ENCODE measurements around the gene LEUTX.
"Not testable (repeated sequence)": the region's sequence is repeated elsewhere in the genome, so short reads cannot be mapped to it uniquely, and the experiment has no call there.

Gene LEUTX

GRCh38 chr19:39813264-39813993 lies 34.8 kb downstream of the LEUTX start:
- Histone ChIP-seq H3K9me2 (replicated peaks; ENCODE audit: control insufficient read depth, low read length) (no peaks in the 10 kb centered on the region), H3K4me1 (ENCODE audit: control insufficient read depth, low read length) (no peaks in the 10 kb centered on the region), H3K4me2 (ENCODE audit: low read length) (no peak overlapping the region), H3K27ac (ENCODE audit: low read depth, low read length) (no peak overlapping the region), H3K79me2 (ENCODE audit: control insufficient read depth, low read length) (no peaks in the 10 kb centered on the region), H3K27me3 (ENCODE audit: control insufficient read depth, low read length) (peaks cover 3% of the 10 kb centered on the region; the same call in 1 of the 2 replicates), H3K36me3 (ENCODE audit: control insufficient read depth, low read length) (peaks cover 5% of the 10 kb centered on the region; the same call in 1 of the 2 replicates), H3F3A (ENCODE audit: control insufficient read depth, insufficient read depth) (no peaks in the 10 kb centered on the region), H3K4me3 (ENCODE audit: low read length) (no peak overlapping the region), H4K20me1 (ENCODE audit: control insufficient read depth, insufficient read depth, low read depth, low read length) (no peaks in the 10 kb centered on the region), H3K9me3 (ENCODE audit: control insufficient read depth, insufficient read depth, low read length) (no peaks in the 10 kb centered on the region)
- TF ChIP-seq CTCF (IDR thresholded peaks at IDR 0.05; ENCODE audit: low read depth, low read length, poor library complexity, severe bottlenecking) (no peak), EZH2phosphoT487 (IDR thresholded peaks at IDR 0.05; ENCODE audit: borderline replicate concordance, low read length) (no peak)

GRCh38 chr19:39814111-39814510 lies 35.5 kb downstream of the LEUTX start:
- H3K27me3 ChIP-seq (ENCODE audit: control insufficient read depth, low read length); H3F3A ChIP-seq (ENCODE audit: control insufficient read depth, insufficient read depth); H3K36me3 ChIP-seq (ENCODE audit: control insufficient read depth, low read length); H3K4me3 ChIP-seq (ENCODE audit: low read length); H4K20me1 ChIP-seq (ENCODE audit: control insufficient read depth, insufficient read depth, low read depth, low read length); H3K4me1 ChIP-seq (ENCODE audit: control insufficient read depth, low read length); H3K4me2 ChIP-seq (ENCODE audit: low read length); H3K9me3 ChIP-seq (ENCODE audit: control insufficient read depth, insufficient read depth, low read length); H3K27ac ChIP-seq (ENCODE audit: low read depth, low read length); H3K79me2 ChIP-seq (ENCODE audit: control insufficient read depth, low read length); H3K9me2 ChIP-seq (replicated peaks; ENCODE audit: control insufficient read depth, low read length): not testable (repeated sequence)

- no peaks in the 10 kb centered on the region for H3K9me3 ChIP-seq (ENCODE audit: control insufficient read depth, insufficient read depth, low read length)
- peaks cover 3% of the 10 kb centered on the region; the same call in 1 of the 2 replicates for H3K27me3 ChIP-seq (ENCODE audit: control insufficient read depth, low read length)
- H3F3A ChIP-seq (ENCODE audit: control insufficient read depth, insufficient read depth) = no peaks in the 10 kb centered on the region
- H3K36me3 ChIP-seq (ENCODE audit: control insufficient read depth, low read length) = peaks cover 5% of the 10 kb centered on the region; the same call in 1 of the 2 replicates
- H3K4me1 ChIP-seq (ENCODE audit: control insufficient read depth, low read length) = no peaks in the 10 kb centered on the region
- H4K20me1 ChIP-seq (ENCODE audit: control insufficient read depth, insufficient read depth, low read depth, low read length) = no peaks in the 10 kb centered on the region
- no peaks in the 10 kb centered on the region for H3K79me2 ChIP-seq (ENCODE audit: control insufficient read depth, low read length)
- H3K4me2 ChIP-seq (ENCODE audit: low read length) = no peak overlapping the region
- no peaks in the 10 kb centered on the region for H3K9me2 ChIP-seq (replicated peaks; ENCODE audit: control insufficient read depth, low read length)
- no peak for TF ChIP-seq CTCF (IDR thresholded peaks at IDR 0.05; ENCODE audit: low read depth, low read length, poor library complexity, severe bottlenecking)
- no peak for TF ChIP-seq EZH2phosphoT487 (IDR thresholded peaks at IDR 0.05; ENCODE audit: borderline replicate concordance, low read length)
- H3K27ac ChIP-seq (ENCODE audit: low read depth, low read length) = no peak overlapping the region
- no peak overlapping the region for H3K4me3 ChIP-seq (ENCODE audit: low read length)
Observed at GRCh38 chr19:39814595-39814994, 35.9 kb downstream of the LEUTX start.

- Histone ChIP-seq H3K27me3 (ENCODE audit: control insufficient read depth, low read length) (no peaks in the 10 kb centered on the region), H3K4me2 (ENCODE audit: low read length) (no peak overlapping the region), H3K4me1 (ENCODE audit: control insufficient read depth, low read length) (no peaks in the 10 kb centered on the region), H3K9me3 (ENCODE audit: control insufficient read depth, insufficient read depth, low read length) (no peaks in the 10 kb centered on the region), H3F3A (ENCODE audit: control insufficient read depth, insufficient read depth) (no peaks in the 10 kb centered on the region), H3K36me3 (ENCODE audit: control insufficient read depth, low read length) (peaks cover 5% of the 10 kb centered on the region; the same call in 1 of the 2 replicates), H3K27ac (ENCODE audit: low read depth, low read length) (no peak overlapping the region), H3K79me2 (ENCODE audit: control insufficient read depth, low read length) (no peaks in the 10 kb centered on the region), H3K4me3 (ENCODE audit: low read length) (no peak overlapping the region), H4K20me1 (ENCODE audit: control insufficient read depth, insufficient read depth, low read depth, low read length) (no peaks in the 10 kb centered on the region), H3K9me2 (replicated peaks; ENCODE audit: control insufficient read depth, low read length) (no peaks in the 10 kb centered on the region)
- TF ChIP-seq EZH2phosphoT487 (IDR thresholded peaks at IDR 0.05; ENCODE audit: borderline replicate concordance, low read length) (no peak), CTCF (IDR thresholded peaks at IDR 0.05; ENCODE audit: low read depth, low read length, poor library complexity, severe bottlenecking) (no peak)
Observed at GRCh38 chr19:39816287-39817048, 37.8 kb downstream of the LEUTX start.

Measured in DOHH2 (cell line).